ENCODE results near the gene PRSS33. TPM values are rescaled to one million over a fixed set of nuclear protein-coding genes. Genes with fewer than 3 reads are reported as not detected.

The PRSS33 gene
- total RNA-seq, 4 donors from 2014 or later = not detected

DNA sequence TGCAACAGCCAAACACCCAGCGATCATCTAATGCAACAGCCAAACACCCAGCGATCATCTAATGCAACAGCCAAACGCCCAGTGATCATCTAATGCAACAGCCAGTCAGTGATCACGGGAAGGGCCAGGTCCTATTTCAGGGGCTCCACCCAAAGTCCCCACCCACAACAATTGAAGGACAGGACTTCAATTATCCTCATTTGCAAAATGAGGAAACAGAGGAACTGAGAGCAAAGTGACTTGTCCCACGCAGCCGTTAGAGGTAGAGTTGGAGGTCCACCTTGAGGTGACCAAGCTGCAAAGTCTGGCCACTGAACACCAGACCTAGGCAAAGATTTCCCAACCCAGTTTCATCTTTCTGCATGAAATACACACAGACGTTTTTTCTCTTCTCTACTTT is 46.4 kb upstream of the PRSS33 start:
- Histone ChIP-seq H3K36me3 (no peaks in the 10 kb centered on the region), H3K27ac (no peak overlapping the region), H3K4me1 (peaks cover 0 to 1% (median 0%) of the 10 kb centered on the region in 4 donors), H3K9me3 (no peaks in the 10 kb centered on the region), H3K4me3 (no peak overlapping the region), H3K27me3 (peaks cover 0 to 72% of the 10 kb centered on the region in 2 donors)
- DNase-seq (ENCODE audit: low spot score in 2 of 2) = no peak
- no peak for TF ChIP-seq POLR2A (IDR thresholded peaks at IDR 0.05)
- TF ChIP-seq, protein P1, sequence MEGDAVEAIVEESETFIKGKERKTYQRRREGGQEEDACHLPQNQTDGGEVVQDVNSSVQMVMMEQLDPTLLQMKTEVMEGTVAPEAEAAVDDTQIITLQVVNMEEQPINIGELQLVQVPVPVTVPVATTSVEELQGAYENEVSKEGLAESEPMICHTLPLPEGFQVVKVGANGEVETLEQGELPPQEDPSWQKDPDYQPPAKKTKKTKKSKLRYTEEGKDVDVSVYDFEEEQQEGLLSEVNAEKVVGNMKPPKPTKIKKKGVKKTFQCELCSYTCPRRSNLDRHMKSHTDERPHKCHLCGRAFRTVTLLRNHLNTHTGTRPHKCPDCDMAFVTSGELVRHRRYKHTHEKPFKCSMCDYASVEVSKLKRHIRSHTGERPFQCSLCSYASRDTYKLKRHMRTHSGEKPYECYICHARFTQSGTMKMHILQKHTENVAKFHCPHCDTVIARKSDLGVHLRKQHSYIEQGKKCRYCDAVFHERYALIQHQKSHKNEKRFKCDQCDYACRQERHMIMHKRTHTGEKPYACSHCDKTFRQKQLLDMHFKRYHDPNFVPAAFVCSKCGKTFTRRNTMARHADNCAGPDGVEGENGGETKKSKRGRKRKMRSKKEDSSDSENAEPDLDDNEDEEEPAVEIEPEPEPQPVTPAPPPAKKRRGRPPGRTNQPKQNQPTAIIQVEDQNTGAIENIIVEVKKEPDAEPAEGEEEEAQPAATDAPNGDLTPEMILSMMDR (IDR thresholded peaks at IDR 0.05) = no peak
- no peak for TF ChIP-seq EP300 (IDR thresholded peaks at IDR 0.05)
- 69 to 78% methylated on average over 7 of the region's 7 CpGs for WGBS, 2 donors

DNA sequence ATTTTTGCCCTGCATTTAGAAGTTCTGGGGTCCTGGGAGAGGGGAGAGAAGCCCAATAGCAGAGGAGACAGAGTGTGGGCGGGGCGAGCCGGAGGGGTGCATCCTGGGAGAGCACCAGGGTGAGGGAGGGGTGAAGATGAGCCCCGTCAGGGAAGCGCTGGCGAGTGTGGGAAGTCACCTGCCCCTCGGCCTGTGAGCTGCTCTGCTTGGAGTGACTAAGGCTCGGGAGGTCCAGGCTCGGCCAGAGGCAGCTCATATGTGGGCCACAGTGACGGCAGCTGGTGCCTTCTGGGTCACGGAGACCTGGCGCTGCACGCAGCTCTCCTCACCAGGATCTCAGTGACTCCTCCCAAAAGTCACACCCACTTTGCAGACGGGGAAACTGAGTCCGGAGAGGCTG is 43.8 kb upstream of the PRSS33 start:
- Histone ChIP-seq H3K36me3 (no peaks in the 10 kb centered on the region), H3K4me3 (no peak overlapping the region), H3K9me3 (no peaks in the 10 kb centered on the region), H3K4me1 (no peaks in the 10 kb centered on the region), H3K27ac (no peak overlapping the region), H3K27me3 (peaks cover 0 to 62% of the 10 kb centered on the region in 2 donors)
- no peak for DNase-seq (ENCODE audit: low spot score in 2 of 2)
- TF ChIP-seq, protein P1 (IDR thresholded peaks at IDR 0.05) = no peak
- TF ChIP-seq EP300 (IDR thresholded peaks at IDR 0.05) (no peak), POLR2A (IDR thresholded peaks at IDR 0.05) (no peak)
- WGBS, 2 donors = 55 to 71% methylated on average over 11 to 15 of the region's 15 CpGs

DNA sequence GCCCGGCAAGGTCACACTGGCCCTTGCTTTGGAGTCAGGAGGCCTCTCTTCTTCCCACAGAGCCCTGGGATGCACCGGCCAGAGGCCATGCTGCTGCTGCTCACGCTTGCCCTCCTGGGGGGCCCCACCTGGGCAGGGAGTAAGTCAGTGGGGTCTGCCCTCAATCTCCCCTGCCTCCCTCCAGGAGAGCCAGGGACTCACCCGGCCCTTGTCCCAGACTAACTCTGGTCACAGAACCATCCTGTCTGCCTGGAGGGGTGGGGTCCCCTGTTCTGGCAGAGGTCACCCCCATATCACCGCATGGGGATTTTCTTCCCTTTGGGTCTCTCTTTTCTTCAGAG is 43.0 kb upstream of the PRSS33 start:
- no peaks in the 10 kb centered on the region for H3K36me3 ChIP-seq
- H3K9me3 ChIP-seq = no peaks in the 10 kb centered on the region
- 76% methylated on average over 2 of the region's 5 CpGs; no CpG with 5 or more reads in 1 of the 2 donors for WGBS, 2 donors
- H3K27me3 ChIP-seq = peaks cover 0 to 59% of the 10 kb centered on the region in 2 donors
- no peak overlapping the region for H3K27ac ChIP-seq
- no peak for DNase-seq (ENCODE audit: low spot score in 2 of 2)
- H3K4me3 ChIP-seq = no peak overlapping the region
- no peaks in the 10 kb centered on the region for H3K4me1 ChIP-seq
- no peak for TF ChIP-seq POLR2A (IDR thresholded peaks at IDR 0.05)
- TF ChIP-seq, protein P1 (IDR thresholded peaks at IDR 0.05) = no peak
- TF ChIP-seq EP300 (IDR thresholded peaks at IDR 0.05) = no peak

DNA sequence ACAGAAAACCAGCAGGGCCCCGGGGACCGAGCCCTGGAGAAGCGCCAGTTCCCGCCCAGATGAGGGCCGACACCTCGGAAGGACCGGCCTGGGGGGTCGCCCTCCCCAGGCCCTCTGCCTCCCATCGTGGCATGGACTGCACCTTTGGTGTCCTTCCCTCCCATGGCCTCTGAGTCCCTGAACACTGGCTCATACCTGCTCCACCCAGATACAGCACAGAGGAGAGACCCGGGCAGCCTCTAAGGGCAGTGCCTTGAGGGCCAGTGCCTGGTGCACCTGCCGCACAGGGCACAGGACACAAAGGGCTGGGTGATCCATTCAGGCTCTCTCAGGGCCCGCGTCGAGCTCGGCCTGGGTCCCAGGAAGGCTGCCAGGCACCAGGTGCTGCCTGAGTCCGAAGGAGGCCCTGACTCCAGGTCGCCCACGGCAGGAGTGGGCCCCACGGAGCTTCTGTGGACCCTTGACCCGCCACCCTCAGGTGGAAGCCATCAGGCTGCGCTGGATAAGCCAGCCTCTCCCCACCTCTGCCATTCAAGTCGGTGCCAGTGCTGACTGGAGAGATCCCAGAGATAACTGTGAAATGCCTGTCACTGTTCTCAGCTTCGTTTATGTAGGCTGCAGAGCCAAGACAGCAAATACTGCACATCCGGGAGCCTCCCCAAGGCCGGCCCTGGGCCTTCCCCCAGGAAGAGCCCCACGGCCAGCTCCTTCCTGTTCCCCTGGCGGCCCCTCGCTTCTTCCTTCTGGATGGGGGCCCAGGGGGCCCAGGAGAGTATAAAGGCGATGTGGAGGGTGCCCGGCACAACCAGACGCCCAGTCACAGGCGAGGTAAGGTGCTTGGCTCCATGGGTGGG is 42.4 kb upstream of the PRSS33 start, which contains the start of gene ZG16B:
TSS of gene ZG16B (plus strand) at position 803 of the 854 bp plus-strand sequence. CDS start 139 bp downstream, outside the sequence.
- Histone ChIP-seq H3K4me1 (no peaks in the 10 kb centered on the region), H3K9me3 (no peaks in the 10 kb centered on the region), H3K27me3 (peaks cover 0 to 60% of the 10 kb centered on the region in 2 donors), H3K36me3 (no peaks in the 10 kb centered on the region), H3K27ac (no peak within 1 kb of the TSS), H3K4me3 (no peak within 1 kb of the TSS)
- TF ChIP-seq, protein P1 (IDR thresholded peaks at IDR 0.05) = no peak
- TF ChIP-seq POLR2A (IDR thresholded peaks at IDR 0.05) = no peak
- TF ChIP-seq EP300 (IDR thresholded peaks at IDR 0.05) = no peak
- no peak for DNase-seq (ENCODE audit: low spot score in 2 of 2)
- 65 to 81% methylated on average over 23 to 25 of the region's 32 CpGs for WGBS, 2 donors

DNA sequence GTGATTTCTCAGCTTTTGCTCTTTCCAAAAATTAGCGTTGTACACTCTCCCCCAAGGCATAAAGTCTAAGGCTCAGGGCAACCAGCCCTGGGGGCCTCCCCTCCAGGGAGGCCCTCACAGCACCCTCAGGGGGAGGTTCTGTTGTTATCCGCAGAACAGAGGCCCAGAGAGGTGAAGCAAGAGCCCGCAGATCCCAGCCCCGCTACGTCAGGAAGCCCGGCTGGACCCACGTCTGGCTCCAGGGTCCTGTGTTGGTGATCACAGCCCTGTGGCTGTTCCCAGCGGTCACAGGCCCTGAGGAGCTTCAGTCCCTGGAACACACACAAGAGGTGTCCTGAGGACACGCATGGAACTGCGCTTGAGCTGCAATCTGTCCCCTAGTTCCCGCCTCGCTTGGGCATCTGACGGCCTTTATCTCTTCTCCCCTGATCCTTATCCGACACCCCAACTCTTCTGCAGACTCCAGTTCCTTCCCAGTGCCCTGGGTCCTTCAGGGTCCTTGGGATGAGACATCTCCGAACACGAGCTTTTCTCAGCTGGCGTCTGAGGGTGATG is 41.6 kb upstream of the PRSS33 start:
- WGBS, 2 donors = 87 to 90% methylated on average over 17 of the region's 17 CpGs
- Histone ChIP-seq H3K36me3 (no peaks in the 10 kb centered on the region), H3K27ac (no peak overlapping the region), H3K4me1 (no peaks in the 10 kb centered on the region), H3K27me3 (peaks cover 0 to 60% of the 10 kb centered on the region in 2 donors), H3K4me3 (no peak overlapping the region), H3K9me3 (no peaks in the 10 kb centered on the region)
- no peak for DNase-seq (ENCODE audit: low spot score in 2 of 2)
- TF ChIP-seq, protein P1 (IDR thresholded peaks at IDR 0.05) = no peak
- TF ChIP-seq EP300 (IDR thresholded peaks at IDR 0.05) (no peak), POLR2A (IDR thresholded peaks at IDR 0.05) (no peak)
